Body of pancreas (tissue), 4 donors: ENCODE measurements around the gene WIPF3. TPM values are rescaled to one million over a fixed set of nuclear protein-coding genes. Genes with fewer than 3 reads are reported as not detected.

Experiments
- ATAC-seq: fragments of 150-250 bp; one replicate; pipeline ENCODE4 v1.9.1; 2016
- DNase-seq, 4 donors: peaks; one replicate each; pipeline ENCODE4 v3.0.0-alpha.2; 2019
- H3K27ac ChIP-seq, 4 donors: fragments of 200-600 bp; sonication (generic); 1 replicate in 3 of 4; 2 replicates in 1 of 4; pipeline versions ENCODE4 v1.5.1 to v1.6.1; 2016 to 2019; ENCODE audit warnings: mild to moderate bottlenecking in 1 of 4, mixed read lengths in 1 of 4, moderate library complexity in 1 of 4
- H3K27me3 ChIP-seq, 2 donors: fragments of 200-600 bp; sonication (generic); one replicate each; pipeline ENCODE4 v1.6.0; 2016; ENCODE audit warnings: mild to moderate bottlenecking in 1 of 2
- H3K36me3 ChIP-seq, 2 donors: fragments of 200-600 bp; sonication (generic); replicated peaks in 1 of 2; 2 replicates each; pipeline ENCODE4 v1.5.1; 2016; ENCODE audit warnings: low read depth in 2 of 2; ENCODE audit not compliant: insufficient read depth in 1 of 2
- H3K4me1 ChIP-seq: fragments of 200-600 bp; sonication (generic); one replicate; pipeline ENCODE4 v1.6.0; 2016
- H3K4me3 ChIP-seq, 2 donors: fragments of 200-600 bp; sonication (generic); 1 replicate in 1 of 2; 2 replicates in 1 of 2; pipeline ENCODE4 v1.5.1; 2016 to 2019
- H3K9me3 ChIP-seq, 3 donors: fragments of 200-600 bp; sonication (generic); 1 replicate in 2 of 3; 2 replicates in 1 of 3; pipeline ENCODE4 v1.5.1; 2016
- POLR2A ChIP-seq, 3 donors: fragments of 450-650 bp; IDR thresholded peaks; one replicate each; pipeline ENCODE4 v1.6.1; 2016; ENCODE audit warnings: antibody characterized with exemption in 3 of 3, mild to moderate bottlenecking in 2 of 3
- WGBS, 2 donors: methylation state at CpG; one replicate each; pipeline ENCODE4 v1.1.5; 2017; 5-methylcytosine and 5-hydroxymethylcytosine counted together
- intact Hi-C: fragments of 100-400 bp; cut with DNase I; formaldehyde crosslinking; loops from one replicate; pipeline ENCODE4 v1.15.1; 2023
- total RNA-seq, 2 donors: library from RNA; depleted of rRNA; stranded (reverse); fragments of >200 nt; gene quantifications; one replicate each; pipeline ENCODE4 v1.1.0, GENCODE V29; 2016
- TF ChIP-seq, protein P1 (sequence below), 7 experiments: fragments of 450-650 bp in 4 of 7; fragments of 200-600 bp in 3 of 7; sonication (generic) in 3 of 7; IDR thresholded peaks; one replicate each; pipeline ENCODE4 v1.5.1; 2016 to 2019; ENCODE audit warnings: antibody characterized with exemption in 7 of 7

The WIPF3 gene
- total RNA-seq, 2 donors from 2014 or later: 0.33 to 1.0 TPM

GRCh38 chr7:29859104-29859503, 52.8 kb downstream of the WIPF3 start:
- intact Hi-C loops: no loop called here
- no peak for TF ChIP-seq POLR2A (IDR thresholded peaks at IDR 0.05)
- TF ChIP-seq, protein P1, sequence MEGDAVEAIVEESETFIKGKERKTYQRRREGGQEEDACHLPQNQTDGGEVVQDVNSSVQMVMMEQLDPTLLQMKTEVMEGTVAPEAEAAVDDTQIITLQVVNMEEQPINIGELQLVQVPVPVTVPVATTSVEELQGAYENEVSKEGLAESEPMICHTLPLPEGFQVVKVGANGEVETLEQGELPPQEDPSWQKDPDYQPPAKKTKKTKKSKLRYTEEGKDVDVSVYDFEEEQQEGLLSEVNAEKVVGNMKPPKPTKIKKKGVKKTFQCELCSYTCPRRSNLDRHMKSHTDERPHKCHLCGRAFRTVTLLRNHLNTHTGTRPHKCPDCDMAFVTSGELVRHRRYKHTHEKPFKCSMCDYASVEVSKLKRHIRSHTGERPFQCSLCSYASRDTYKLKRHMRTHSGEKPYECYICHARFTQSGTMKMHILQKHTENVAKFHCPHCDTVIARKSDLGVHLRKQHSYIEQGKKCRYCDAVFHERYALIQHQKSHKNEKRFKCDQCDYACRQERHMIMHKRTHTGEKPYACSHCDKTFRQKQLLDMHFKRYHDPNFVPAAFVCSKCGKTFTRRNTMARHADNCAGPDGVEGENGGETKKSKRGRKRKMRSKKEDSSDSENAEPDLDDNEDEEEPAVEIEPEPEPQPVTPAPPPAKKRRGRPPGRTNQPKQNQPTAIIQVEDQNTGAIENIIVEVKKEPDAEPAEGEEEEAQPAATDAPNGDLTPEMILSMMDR (IDR thresholded peaks at IDR 0.05): no peak
- Histone ChIP-seq H3K9me3 (no peaks in the 10 kb centered on the region), H3K27me3 (no peaks in the 10 kb centered on the region), H3K36me3 (no peaks in the 10 kb centered on the region), H3K4me3 (no peak overlapping the region), H3K27ac (peak overlapping the region; percentile 12 to 65 (median 48)), H3K4me1 (peaks cover 19% of the 10 kb centered on the region)
- 88 to 93% methylated on average over 5 of the region's 5 CpGs for WGBS, 2 donors
- DNase-seq: no peak
- ATAC-seq: no peak

DNA sequence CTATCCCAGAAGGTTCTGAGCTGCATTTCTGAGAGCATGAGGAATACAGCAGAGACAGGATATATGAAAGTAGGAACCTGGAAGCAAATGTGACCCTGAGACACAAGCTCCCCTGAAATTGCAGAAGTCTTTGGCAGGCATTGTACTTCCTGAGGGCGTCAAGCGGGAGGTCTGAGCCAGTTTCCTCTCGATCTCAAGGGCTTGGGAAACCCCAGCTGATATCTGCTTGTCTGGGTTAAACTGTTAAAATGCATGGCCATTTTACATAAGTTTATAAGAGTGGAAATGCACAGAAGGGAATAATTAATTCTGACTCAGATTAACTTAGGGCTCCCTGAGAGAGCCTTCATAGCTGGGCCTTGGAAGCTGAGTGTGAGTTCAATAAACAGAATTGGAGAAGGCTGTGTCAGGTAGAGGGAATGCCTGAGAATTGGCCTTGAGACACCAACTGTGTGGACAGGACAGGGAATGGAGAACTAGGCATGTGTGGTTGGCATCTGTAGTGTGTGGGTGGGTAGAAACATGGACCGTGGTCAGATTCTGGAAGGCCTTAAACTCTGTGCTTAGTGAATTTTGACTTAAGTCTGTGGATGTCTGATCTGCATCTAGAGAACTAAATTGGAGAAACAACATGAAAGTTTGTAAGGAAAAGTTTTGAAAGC, 53.3 kb downstream of the WIPF3 start:
- H3K36me3 ChIP-seq: no peaks in the 10 kb centered on the region
- ATAC-seq (peak; percentile 81), DNase-seq (peak; percentile 25 to 68 (median 63))
- WGBS, 2 donors: 21 to 23% methylated on average over 4 of the region's 4 CpGs
- H3K4me3 ChIP-seq: no peak overlapping the region
- H3K9me3 ChIP-seq: no peaks in the 10 kb centered on the region
- TF ChIP-seq, protein P1 (IDR thresholded peaks at IDR 0.05): no peak
- TF ChIP-seq POLR2A (IDR thresholded peaks at IDR 0.05): no peak
- no peaks in the 10 kb centered on the region for H3K27me3 ChIP-seq
- peak overlapping the region; percentile 12 to 65 (median 48) for H3K27ac ChIP-seq
- intact Hi-C loops: no loop called here
- H3K4me1 ChIP-seq: peaks cover 19% of the 10 kb centered on the region

GRCh38 chr7:29860186-29860585, 53.9 kb downstream of the WIPF3 start:
- ATAC-seq: no peak
- DNase-seq: no peak
- WGBS, 2 donors: 87 to 97% methylated on average over 2 of the region's 2 CpGs
- H3K27me3 ChIP-seq: no peaks in the 10 kb centered on the region
- intact Hi-C loops: no loop called here
- H3K27ac ChIP-seq: peak overlapping the region; percentile 12 to 65 (median 48)
- no peak overlapping the region for H3K4me3 ChIP-seq
- H3K36me3 ChIP-seq: no peaks in the 10 kb centered on the region
- no peaks in the 10 kb centered on the region for H3K9me3 ChIP-seq
- peaks cover 23% of the 10 kb centered on the region for H3K4me1 ChIP-seq
- TF ChIP-seq, protein P1 (IDR thresholded peaks at IDR 0.05): no peak
- TF ChIP-seq POLR2A (IDR thresholded peaks at IDR 0.05): no peak

DNA sequence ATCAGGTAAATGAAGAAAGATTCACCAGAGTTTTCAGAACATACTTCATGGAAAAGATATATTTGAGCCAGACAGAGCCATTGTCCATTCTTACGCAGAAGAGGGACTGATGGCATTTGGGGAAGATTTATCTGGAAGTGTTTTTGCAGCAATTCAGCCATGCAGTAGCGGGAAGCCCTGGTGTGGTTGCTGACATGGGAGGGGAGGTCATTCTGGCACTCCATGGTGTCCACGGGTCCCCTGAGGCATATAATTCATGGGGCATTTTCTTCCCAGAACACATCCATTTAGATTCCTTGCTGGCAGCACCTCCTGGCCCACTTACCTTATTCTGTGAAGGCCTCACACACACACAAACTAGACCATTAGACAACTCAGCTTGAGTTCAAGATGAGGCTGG, 55.6 kb downstream of the WIPF3 start:
- Histone ChIP-seq H3K36me3 (no peaks in the 10 kb centered on the region), H3K27me3 (no peaks in the 10 kb centered on the region), H3K27ac (no peak overlapping the region), H3K9me3 (no peaks in the 10 kb centered on the region), H3K4me1 (peaks cover 35% of the 10 kb centered on the region), H3K4me3 (no peak overlapping the region)
- 87 to 95% methylated on average over 3 of the region's 3 CpGs for WGBS, 2 donors
- no peak for ATAC-seq
- intact Hi-C loops: no loop called here
- no peak for DNase-seq
- no peak for TF ChIP-seq POLR2A (IDR thresholded peaks at IDR 0.05)
- TF ChIP-seq, protein P1 (IDR thresholded peaks at IDR 0.05): no peak

- no peak for ATAC-seq
- TF ChIP-seq, protein P1 (IDR thresholded peaks at IDR 0.05): no peak
- TF ChIP-seq POLR2A (IDR thresholded peaks at IDR 0.05): no peak
- H3K27me3 ChIP-seq: no peaks in the 10 kb centered on the region
- H3K27ac ChIP-seq: peak overlapping the region in 1 of 4 donors; percentile 30
- H3K4me1 ChIP-seq: peaks cover 25% of the 10 kb centered on the region
- H3K36me3 ChIP-seq: no peaks in the 10 kb centered on the region
- H3K4me3 ChIP-seq: no peak overlapping the region
- WGBS, 2 donors: 92% methylated on average over 2 of the region's 2 CpGs
- no peak for DNase-seq
- no peaks in the 10 kb centered on the region for H3K9me3 ChIP-seq
- intact Hi-C loops: no loop called here
Observed at GRCh38 chr7:29864656-29865055, 58.3 kb downstream of the WIPF3 start.
